GM18519 (cell line): ENCODE measurements around the gene CUX1.
"Not testable (repeated sequence)": the region's sequence is repeated elsewhere in the genome, so short reads cannot be mapped to it uniquely, and the experiment has no call there.

ENCODE experiments used
- ATAC-seq: cut with Tn5 transposase; IDR thresholded peaks from one replicate; pipeline ENCODE4 v1.9.1; 2021; ENCODE audit warnings: mild to moderate bottlenecking, moderate library complexity; ENCODE audit not compliant: unreplicated experiment, low FRiP score

CUX1 gene

DNA sequence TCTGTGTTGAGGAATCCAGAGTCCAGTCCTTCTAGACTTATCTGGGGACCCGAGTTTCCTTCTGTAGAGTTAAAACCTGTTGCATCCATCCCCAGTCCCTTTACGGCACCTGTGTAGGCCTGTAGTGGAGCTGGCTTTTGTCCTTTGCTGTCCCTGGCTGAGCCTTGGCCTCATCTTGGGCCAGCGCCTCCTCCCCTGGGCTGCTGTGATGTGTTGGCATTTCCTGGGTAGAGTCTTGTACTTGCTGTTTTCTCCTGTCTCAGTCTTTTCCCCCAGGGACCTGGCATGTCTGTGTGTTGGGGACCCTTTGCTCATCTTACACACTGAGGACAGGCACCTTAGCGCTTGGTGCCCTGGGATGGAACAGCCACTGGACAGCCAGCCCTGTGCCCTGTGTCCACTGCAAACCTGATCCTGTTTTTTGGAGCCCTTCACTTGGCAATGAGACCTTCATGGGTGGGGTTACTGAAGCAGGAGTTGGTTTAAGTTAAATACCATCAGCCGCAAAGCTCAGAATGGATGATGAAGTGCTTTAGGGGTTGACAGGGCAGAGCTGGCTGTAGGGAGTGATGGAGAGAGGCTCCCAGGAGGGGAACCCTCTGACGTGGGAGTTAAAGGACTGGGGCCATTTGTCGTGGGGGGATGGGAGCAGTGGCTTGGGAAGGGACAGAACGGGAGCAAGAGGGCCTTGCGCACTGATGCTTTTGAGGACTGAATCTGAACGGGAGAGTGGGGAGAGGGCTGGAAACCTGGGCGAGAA lies 50.9 kb downstream of the CUX1 start:
- ATAC-seq, result no peak

DNA sequence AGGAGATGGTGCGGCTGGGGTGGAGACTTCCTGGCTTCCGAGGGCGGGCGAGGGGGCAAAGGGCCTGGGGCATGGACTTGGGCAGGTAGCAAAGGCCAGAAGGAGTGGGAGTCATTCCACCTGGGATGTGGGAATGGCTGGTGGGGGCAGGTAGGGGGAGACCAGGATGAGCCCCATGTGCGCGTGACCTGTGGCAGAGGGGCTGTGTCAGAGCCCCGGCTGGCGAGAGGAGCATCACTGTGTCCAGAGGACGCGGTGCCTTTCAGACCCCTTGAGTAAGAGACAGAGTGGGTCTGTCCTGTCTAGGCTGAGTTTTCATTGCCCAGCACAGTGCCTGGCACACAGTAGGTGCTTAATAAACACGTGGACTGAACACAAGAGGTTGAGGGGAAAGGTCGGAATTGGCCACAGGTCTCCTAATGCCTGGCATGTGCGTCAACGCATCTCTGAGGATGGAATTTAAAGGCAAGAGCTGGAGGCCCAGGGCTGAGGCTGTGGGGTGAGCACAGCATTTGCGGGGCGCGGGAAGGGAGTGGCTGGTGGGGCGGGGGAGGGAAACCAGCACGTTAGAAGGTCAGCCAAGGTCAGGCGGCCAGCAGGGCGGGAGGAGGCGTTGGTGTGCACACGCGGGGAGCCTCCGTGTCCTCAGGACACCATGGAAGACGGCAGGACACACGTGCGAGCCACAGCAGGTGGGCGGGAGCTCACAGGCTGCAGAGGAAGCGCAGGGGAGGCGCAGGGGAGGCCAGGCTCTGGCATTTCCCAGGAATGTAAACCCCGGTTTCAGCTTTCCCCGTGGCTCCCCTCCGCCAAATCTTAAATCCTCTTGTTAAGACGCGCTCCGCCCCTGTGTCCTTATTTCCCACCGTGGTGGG lies 51.8 kb downstream of the CUX1 start:
- no peak for ATAC-seq

DNA sequence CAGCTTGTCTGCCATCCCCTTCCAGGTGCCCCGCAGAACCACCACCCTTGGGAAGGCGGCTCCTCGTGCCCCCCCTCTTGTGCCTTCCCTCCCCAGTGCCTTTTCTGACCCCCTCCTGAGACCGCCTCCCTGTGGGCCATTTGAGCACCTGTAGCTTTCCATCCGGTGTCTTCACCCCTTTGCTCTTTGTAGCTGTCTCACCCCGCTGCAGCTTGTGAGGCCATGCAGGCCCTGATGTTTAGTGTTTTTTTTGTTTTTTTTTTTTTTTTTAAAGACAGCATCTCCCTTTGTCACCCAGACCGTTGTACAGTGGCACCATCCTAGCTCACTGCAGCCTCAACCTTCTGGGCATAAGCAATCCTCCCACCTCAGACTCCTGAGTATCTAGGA lies 52.5 kb downstream of the CUX1 start:
- no peak for ATAC-seq

DNA sequence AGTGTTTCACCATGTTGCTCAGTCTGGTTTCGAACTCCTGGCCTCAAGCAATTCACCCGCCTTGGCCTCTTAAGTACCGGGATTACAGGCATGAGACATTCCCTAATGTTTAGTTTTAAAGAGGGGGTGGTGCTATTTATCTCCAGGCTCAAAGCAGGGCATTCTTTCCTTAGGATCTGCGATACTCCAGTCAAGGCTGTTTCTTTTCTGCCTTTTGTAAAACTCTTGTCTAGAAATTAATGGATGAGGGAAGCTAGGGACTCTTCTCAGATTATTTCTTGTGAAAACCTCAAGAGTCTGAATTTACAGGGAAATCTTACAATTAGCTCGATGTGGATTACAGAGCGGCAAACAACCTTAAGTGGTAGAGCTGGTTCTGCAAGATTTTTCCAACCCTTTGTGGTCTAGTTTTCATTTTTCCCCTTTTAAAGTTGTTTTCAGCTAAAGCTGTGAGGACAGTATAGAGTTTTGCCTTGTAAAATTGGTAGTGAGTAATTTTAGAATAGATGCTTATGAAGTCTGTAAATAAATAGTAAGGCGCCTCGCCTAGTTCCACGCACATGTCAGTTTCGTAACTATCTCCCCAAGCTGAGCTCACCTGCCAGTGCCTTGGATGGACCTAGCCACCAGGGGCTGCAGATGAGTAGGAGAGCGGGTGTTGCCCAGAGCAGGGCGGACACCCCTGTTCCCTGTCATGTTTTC lies 53.1 kb downstream of the CUX1 start:
- ATAC-seq, result no peak

DNA sequence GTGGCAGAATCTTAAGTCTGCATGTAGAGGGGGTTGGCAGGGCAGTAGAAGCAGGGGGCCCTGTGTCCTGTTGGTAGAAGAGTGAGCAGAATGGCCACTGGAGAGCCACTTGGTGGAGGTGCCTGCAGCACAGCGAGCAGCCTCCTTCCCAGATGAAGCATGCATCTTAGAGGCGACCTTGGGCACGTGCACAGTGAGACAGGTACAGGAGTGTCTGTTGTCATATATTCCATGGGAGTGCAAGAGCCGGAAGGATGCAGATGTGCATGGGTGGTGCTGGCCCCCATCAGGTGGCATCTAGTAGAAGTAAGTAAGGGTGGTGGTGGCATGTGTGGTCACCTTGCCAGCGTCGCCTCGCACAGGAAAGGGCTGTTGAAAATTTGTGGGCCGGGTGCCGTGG lies 53.9 kb downstream of the CUX1 start:
- no peak for ATAC-seq

DNA sequence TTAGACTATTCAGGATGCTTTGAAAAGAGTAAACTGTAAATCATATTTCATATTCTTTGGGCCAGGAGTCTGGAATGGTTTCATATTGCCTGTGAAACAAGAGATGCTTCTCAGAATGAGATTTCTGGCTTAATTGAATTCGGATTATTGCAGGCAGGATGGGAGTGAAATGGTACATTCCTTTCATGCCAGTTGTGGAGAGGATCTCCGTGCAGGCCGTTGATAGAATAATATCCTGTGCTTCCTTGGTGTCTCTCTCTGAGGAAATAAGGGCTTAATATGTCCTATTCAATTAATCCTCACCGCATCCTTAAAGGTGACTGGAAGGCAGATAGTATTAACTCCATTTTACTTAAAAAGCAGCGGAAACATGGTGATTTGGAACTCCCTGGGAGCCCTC lies 56.6 kb downstream of the CUX1 start:
- no peak for ATAC-seq

DNA sequence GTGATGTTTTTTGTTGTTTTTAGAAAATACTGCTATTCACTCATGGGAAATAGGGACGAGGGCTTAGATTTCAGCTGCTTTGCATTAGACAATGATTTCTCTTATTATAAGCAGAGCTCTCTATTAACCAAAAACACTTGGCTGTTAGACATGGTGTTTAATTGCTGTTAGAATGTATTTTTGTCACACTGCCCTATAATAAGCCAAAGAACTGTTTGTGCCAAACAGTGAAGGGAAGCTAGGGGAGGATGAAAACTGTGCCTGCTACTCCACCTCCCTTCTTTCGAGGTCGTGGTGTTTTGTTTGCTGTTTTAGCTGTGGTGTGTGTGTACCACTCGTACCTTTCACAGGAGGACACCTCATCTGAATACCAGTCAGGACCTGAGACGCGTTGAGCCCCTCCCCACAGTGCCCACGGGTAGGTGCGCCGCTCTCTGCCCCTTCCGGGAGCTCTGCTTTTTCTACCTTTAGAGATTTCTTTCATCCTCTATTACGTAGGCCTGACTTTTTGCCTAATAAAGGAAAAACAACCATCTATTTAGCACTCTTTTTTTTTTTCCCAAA lies 57.9 kb downstream of the CUX1 start:
- no peak for ATAC-seq

DNA sequence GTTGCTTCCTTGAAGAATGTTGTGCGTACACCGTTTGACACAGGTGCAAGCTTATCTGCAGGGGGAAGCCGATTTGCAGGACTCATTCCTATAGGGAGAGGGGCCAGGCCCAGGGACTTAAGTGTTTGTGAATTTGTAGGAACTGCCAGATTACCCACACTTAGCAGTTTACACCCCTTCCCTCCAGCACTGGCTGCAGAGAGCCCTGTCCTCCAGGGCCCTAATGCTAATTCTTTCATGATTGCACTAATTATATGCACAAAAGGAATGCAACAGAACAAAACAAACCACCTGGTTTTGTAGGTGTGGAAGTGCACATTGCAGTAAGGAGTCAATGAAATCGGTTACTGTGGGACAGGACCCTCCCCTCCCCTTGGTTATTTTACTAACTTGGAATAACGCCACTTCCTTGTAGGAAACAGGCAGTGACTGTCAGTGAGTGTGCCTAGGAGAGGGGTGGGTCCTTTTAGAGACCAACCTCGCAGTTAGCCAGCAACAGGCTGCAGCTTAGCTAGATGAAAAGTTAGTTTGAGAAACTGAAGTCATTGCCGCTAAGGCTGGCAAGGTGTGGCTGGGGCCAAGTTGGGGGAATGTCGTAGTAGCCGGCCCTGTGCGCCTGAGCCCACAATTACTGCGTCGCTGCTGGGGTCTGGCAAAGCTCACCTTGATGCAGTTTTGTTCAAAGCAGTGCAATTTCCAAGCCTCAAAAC lies 60.6 kb downstream of the CUX1 start:
- no peak for ATAC-seq

DNA sequence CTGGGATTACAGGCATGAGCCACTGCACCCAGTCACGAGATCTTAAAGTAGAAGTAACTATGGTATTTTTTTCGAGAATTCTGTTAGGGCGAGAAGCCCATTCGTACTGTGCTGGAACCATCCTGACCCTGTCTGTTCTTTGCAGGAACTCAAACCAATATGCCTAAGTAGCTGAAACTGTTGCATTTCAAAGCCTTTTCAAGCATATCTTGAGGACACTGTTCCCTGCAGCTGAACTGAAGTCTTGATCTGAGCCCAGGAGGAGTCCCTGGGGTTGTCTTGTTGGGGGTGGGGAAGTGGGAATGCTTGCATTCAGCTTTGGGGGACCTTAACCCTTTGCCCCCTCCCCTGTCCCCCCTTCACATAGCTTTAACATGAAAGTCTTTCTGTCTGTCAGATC lies 61.5 kb downstream of the CUX1 start:
- ATAC-seq, result no peak

DNA sequence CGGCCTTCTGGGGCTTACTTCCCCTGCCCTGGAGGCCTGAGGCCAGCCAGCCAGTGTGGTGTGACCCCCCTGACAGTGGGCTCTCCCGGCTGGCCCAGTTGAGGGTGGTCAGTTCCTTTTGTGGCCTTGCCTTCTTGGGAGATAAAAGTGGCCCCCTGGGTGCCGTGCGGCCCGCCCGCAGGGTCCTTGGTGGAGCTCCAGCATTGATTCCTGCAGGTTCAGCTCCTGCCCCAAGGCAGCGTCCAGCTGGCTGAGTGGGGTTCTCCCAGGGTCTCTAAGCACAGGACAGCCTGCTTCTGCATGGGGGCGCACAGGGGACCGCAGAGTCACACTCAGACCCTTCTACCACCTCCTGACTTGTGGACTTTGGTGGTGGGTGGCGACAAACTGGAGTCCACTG lies 62.1 kb downstream of the CUX1 start:
- ATAC-seq, result no peak

DNA sequence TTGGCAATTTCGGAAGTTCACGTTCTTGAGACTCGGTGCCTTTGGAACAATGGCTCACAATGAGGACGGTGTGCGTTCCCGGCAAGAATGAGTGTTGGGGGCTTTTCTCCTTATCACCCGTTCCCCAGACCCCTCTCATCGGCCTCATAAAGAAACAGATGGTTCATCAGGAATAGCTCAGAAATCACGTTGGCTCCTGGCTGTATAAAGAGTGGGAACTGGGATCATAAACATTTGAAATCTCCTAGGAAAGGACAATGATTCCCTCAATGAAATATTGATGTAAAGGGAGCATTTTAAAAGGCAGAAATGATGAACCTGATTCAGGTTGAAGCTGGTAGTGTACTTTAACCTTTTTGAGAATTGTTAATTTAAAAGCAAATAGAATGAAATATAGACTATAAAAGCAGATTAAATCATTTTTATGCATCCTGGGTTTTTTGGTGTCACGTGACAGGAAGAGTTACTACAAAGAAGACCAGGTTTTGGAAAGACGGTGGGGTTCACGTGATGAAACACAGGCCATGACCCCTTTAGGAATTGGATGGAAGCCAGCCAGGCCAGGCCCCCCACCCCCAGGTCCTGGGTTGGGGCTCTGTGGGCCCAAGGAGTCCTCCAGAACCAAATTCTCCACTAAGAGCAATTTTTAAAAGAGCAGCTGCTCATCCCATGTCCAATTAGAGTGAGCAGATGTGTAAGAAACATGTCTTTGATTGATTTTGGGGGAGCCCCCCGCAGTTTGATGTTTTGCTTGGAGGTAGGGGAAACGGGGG lies 63.0 kb downstream of the CUX1 start:
- no peak for ATAC-seq

DNA sequence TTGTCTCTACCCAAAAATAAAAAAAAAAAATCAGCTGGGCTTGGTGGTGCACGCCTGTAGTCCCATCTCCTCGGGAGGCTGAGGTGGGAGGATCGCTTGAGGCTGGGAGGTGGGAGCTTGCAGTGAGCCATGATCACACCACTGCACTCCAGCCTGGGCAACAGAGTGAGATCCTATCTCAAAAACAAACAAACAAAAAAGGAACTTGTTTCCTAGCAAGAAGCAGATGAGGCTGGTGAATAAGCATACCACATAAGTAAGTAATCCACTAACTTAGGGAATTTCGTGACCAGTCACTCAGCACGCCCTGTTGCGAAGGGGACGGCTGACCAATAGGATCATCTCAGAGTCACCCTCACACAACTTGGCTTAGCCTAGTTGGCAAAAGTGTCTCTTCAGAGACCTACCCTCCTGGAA lies 64.6 kb downstream of the CUX1 start:
- no peak for ATAC-seq

DNA sequence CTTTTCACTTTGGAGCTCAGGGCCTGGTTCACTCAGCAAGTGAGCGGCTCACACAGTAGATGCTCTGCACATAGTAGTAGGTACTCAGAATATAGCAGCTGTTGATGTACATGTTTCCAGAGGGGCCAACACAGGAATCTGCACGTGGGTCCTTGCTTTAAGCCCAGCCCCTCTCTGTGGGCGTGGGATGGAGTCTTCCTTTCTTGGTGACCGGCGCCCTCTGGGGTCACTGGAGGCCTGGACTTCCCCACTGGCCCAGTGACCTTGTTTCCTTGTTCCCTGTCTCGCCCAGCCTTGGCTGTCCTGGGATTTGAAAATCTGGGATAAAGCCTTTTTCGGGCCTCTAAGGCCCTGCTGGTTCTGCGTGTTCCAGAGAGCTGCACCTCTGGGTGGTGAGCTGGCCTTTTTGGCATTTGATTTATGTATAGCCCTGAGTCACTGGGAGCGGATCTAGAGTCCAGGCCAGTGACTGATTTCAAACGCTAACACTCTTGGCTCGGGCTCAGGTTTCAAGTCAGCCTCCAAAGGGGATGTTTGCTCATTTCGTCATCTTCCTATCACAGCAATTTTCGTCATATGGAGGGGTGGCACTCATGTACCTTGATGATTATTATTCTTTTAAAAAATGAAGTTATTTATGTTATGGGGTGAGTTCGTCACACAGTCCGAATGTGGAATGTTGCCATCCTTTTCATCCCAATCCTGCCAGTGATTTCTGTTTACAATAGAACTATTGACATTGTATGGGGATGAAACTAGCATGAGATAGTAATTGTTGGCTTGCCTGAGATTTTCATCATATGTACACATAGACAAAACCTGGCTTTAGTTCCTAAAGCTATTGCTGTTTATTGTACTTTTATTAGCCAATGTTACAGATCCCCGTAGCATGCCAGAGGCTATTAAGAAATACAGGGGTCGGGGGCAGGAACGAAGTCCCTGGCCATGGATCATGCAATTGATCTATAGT lies 65.5 kb downstream of the CUX1 start:
- ATAC-seq, result no peak

DNA sequence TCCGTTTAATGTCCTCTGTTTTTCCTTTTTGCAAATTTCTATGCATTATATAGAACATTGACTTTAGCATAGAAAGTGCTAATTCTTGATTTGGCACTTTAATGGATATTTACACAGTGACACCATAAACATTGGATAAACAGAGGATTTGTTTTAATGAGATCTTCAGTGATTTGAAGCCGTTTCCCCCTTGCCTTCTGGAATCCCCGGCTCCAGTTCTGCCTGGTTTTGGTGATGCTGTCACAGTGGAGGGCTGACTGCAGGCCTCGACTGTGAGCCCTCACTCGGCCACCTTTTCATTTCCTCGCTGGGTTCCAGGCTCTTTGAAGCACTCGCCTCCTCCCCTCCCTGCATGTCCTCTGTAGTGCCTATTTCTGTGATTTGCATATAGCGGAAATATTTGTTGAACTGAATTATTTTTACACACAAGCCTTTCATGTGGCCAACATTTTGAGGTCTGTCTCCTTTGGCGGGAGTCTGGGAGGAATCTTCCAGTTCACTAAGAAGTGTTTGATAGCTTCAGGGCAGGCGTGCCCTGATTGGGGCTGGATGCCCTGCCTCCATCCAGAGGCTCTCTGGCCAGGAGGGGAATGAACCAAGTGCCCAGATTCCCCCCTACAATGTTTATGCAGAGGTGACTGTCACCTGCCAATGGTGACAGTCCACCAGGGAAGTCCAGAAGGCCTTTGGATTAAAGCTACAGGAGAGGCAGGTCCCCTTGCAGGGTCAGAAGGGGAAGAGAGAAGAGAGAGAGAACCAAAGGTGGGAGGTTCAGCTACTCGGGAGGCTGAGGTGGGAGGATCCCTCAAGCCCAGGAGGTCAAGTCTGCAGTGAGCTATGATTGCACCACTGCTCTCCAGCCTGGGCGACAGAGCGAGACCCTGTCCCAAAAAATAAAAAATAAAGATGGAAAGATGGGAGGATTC lies 67.5 kb downstream of the CUX1 start:
- ATAC-seq, result no peak

DNA sequence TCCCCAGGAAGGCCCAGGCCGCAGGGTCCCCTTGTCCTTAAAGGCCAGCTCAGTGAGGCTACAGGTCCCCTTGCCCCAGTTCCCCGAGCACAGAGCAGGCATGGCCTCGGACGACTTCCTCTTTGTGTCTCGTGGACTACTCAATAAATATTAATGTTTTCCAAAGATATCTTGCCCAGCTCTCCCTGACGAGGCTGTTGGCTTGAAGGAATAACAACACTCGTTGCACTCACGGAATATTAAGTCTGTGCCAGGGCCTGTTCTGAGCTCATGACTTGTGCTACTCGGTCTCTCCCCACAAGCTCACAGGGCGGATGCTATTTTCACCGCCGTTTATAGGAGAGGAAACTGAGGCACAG lies 68.2 kb downstream of the CUX1 start:
- ATAC-seq, result no peak

DNA sequence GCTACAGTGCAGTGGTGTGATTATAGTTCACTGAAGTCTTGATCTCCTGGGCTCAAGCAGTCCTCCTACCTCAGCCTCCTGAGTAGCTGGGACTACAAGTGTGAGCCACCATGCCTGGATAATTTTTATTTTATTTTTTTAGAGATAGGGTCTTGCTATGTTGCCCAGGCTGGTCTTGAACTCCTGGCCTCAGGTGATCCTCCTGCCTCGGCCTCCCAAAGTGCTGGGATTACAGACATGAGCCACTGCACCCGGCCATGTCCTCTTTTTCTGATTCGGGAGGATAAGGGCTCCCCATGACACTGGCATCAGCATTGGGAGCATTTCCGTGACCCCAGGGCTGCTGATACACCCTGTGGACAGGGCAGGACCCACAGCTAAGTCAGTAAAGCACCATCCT lies 69.9 kb downstream of the CUX1 start:
- ATAC-seq, result not testable (repeated sequence)

DNA sequence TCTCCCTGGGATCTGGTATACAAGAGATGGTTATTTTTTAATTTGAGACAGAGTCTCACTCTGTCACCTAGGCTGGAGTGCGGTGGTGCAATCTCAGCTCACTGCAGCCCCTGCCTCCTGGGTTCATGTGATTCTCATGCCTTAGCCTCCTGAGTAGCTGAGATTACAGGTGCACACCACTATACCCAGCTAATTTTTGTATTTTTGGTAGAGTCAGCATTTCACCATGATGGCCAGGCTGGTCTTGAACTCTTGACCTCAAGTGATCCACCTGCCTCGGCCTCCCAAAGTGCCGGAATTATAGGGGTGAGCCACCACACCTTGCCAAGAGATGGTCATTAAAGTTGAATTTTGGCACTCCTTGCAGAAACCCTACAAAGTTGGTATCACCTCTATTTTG lies 71.1 kb downstream of the CUX1 start:
- not testable (repeated sequence) for ATAC-seq
